ENCODE measurements around the gene SPEM1. TPM values are rescaled to one million over a fixed set of nuclear protein-coding genes. Genes with fewer than 3 reads are reported as not detected.

Gene SPEM1
- polyA plus RNA-seq, 1 donor, result not detected

DNA sequence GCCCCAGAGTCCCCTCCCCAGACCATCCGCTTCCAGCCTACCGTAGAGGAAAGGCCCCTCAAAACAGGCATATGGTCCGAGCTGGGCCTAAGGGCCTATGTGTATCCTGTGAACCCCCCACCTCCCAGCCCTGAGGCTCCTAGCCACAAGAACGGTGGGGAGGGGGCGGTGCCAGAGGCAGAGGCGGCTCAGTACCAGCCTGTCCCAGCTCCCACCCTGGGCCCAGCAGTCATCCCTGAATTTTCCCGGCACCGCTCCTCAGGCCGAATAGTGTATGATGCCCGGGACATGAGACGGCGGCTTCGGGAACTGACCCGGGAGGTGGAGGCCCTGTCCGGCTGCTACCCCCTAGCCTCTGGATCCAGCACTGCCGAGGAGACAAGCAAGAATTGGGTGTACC, 1.1 kb downstream of the SPEM1 start:
- no peak overlapping the region for H3K27ac ChIP-seq (ENCODE audit: low read length)
- no CpG with 5 or more reads among the region's 16 CpGs for WGBS (ENCODE audit: insufficient coverage, low lambda C conversion rate)
- no peaks in the 10 kb centered on the region for H3K27me3 ChIP-seq (ENCODE audit: control insufficient read depth, insufficient read depth, low read length)
- no peak for DNase-seq
- no peak overlapping the region for H3K4me3 ChIP-seq (ENCODE audit: low read length)
- H3K4me1 ChIP-seq (ENCODE audit: control insufficient read depth, insufficient read depth, low read length), result no peaks in the 10 kb centered on the region
- peaks cover 2% of the 10 kb centered on the region for H3K9me3 ChIP-seq (ENCODE audit: control insufficient read depth, low read depth, low read length)
- no peaks in the 10 kb centered on the region for H3K36me3 ChIP-seq (ENCODE audit: control insufficient read depth, insufficient read depth, low read length)

DNA sequence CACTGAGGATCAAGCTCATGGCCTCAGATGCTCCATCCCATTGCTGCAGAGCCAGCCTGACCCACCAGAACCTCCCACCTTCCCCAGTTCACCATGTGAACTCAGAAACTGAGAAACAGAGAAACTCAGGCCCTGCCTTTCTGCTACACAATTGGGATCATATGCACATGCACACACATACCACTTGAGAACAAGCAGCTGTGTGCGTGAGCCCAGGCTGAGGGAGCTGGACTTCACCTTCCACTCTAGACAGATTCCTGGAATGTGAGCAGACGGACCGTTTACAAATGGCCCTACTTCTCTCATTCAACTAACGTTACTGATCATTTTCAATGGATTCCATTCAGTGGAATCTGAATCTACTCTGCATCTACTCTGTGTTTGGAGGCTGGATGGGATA, 3.6 kb downstream of the SPEM1 start:
- H3K4me3 ChIP-seq (ENCODE audit: low read length), result no peak overlapping the region
- H3K27ac ChIP-seq (ENCODE audit: low read length), result no peak overlapping the region
- no peaks in the 10 kb centered on the region for H3K4me1 ChIP-seq (ENCODE audit: control insufficient read depth, insufficient read depth, low read length)
- no peak for DNase-seq
- peaks cover 2% of the 10 kb centered on the region for H3K9me3 ChIP-seq (ENCODE audit: control insufficient read depth, low read depth, low read length)
- no CpG with 5 or more reads among the region's 4 CpGs for WGBS (ENCODE audit: insufficient coverage, low lambda C conversion rate)
- H3K36me3 ChIP-seq (ENCODE audit: control insufficient read depth, insufficient read depth, low read length), result no peaks in the 10 kb centered on the region
- H3K27me3 ChIP-seq (ENCODE audit: control insufficient read depth, insufficient read depth, low read length), result no peaks in the 10 kb centered on the region

DNA sequence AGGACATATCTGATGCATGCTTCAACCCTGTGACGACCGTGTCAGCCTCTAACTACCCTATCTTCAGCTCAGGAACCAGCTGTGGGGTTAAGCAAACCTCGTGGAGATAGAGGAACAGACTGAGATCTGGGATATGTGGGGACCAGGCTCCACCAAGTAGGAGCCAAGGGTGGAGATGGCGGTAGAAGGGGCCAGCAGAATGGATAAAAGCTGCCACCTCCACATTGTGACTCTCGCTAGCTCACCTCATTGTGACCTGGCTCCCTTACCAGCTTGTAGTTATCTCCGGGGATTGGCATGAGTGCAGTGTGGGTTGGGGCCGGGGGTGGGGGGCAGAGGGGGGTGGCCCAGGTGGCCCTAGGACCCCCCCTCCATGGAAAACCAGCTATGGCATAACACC, 5.2 kb downstream of the SPEM1 start, which contains the start of gene SPEM2:
Gene SPEM2 (plus strand): TSS at position 301 of the 400 bp plus-strand sequence. CDS start 73 bp downstream, at position 374.
- H3K9me3 ChIP-seq (ENCODE audit: control insufficient read depth, low read depth, low read length), result peaks cover 2% of the 10 kb centered on the region
- WGBS (ENCODE audit: insufficient coverage, low lambda C conversion rate), result no CpG with 5 or more reads among the region's 7 CpGs
- no peak for DNase-seq
- H3K27me3 ChIP-seq (ENCODE audit: control insufficient read depth, insufficient read depth, low read length), result no peaks in the 10 kb centered on the region
- no peak within 1 kb of the TSS for H3K4me3 ChIP-seq (ENCODE audit: low read length)
- no peaks in the 10 kb centered on the region for H3K4me1 ChIP-seq (ENCODE audit: control insufficient read depth, insufficient read depth, low read length)
- H3K36me3 ChIP-seq (ENCODE audit: control insufficient read depth, insufficient read depth, low read length), result no peaks in the 10 kb centered on the region
- H3K27ac ChIP-seq (ENCODE audit: low read length), result no peak within 1 kb of the TSS

DNA sequence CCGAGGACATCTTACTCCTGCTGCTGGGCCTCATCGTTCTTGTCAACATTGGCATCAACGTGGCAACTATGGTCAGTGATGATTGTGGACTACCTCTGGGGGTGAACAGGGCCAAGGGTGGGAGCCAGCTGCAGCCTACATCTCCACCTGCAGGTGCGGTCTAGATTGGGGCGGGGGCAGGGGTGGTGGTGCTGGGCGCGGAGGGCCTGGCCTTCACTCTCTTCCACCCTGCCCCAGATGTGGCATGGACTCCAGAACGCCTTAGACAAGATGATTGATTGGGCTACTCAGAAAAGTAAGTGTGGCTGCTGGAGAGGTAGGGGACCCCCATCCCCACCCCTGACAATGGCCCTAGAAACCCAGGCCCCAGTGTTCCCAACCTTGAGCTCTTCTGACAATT, 5.6 kb downstream of the SPEM1 start:
- no peaks in the 10 kb centered on the region for H3K27me3 ChIP-seq (ENCODE audit: control insufficient read depth, insufficient read depth, low read length)
- H3K4me3 ChIP-seq (ENCODE audit: low read length), result no peak overlapping the region
- no peak for DNase-seq
- no CpG with 5 or more reads among the region's 8 CpGs for WGBS (ENCODE audit: insufficient coverage, low lambda C conversion rate)
- no peak overlapping the region for H3K27ac ChIP-seq (ENCODE audit: low read length)
- no peaks in the 10 kb centered on the region for H3K4me1 ChIP-seq (ENCODE audit: control insufficient read depth, insufficient read depth, low read length)
- H3K36me3 ChIP-seq (ENCODE audit: control insufficient read depth, insufficient read depth, low read length), result no peaks in the 10 kb centered on the region
- peaks cover 2% of the 10 kb centered on the region for H3K9me3 ChIP-seq (ENCODE audit: control insufficient read depth, low read depth, low read length)

DNA sequence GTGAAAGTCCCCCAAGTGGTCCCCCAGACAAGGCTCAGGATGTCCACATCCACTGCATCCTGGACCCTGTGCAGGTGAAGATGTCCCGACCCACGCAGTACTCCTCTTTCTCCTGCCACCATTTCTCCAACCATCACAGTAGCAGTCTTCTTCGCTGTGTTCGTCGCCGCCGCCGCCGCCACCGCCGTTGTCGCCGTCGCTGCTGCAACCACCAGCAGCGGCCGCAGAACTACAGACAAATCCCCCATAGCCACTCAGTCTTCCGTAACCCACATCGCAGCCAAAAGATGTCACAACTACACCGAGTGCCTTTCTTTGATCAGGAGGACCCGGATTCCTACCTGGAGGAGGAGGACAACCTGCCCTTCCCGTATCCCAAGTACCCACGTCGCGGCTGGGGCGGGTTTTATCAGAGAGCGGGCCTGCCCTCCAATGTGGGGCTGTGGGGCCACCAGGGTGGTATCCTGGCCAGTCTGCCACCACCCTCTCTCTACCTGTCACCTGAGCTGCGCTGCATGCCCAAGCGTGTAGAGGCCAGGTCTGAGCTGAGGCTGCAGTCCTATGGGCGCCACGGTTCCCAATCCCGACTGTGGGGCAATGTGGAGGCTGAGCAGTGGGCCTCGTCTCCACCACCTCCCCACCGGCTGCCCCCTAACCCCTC, 6.2 kb downstream of the SPEM1 start:
- Histone ChIP-seq H3K4me1 (ENCODE audit: control insufficient read depth, insufficient read depth, low read length) (no peaks in the 10 kb centered on the region), H3K27ac (ENCODE audit: low read length) (no peak overlapping the region), H3K36me3 (ENCODE audit: control insufficient read depth, insufficient read depth, low read length) (no peaks in the 10 kb centered on the region), H3K4me3 (ENCODE audit: low read length) (no peak overlapping the region), H3K27me3 (ENCODE audit: control insufficient read depth, insufficient read depth, low read length) (no peaks in the 10 kb centered on the region), H3K9me3 (ENCODE audit: control insufficient read depth, low read depth, low read length) (no peaks in the 10 kb centered on the region)
- DNase-seq, result no peak
- 96% methylated on average over 10 of the region's 33 CpGs for WGBS (ENCODE audit: insufficient coverage, low lambda C conversion rate)

DNA sequence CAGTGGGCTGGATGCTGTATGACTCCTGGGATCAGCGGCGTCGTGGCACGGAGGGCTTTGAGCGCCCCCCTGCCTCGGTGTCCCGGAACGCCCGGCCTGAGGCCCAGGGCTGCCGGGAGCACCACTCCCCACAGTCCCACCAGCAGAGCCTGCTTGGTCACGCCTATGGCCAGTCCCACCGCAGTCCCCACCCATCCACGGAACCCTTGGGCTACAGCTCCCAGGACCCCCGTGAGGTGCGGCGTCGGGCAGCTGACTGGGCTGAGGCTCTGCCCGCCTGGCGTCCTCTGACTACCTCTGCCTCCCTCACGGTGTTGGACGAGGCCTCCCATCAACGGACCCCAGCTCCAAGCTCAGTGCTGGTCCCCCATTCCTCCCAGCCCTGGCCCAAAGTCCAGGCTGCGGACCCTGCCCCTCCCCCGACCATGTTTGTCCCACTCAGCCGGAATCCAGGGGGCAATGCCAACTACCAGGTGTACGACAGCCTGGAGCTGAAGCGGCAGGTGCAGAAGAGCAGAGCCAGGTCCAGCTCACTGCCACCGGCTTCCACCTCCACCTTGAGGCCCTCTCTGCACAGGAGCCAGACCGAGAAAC, 6.9 kb downstream of the SPEM1 start:
- WGBS (ENCODE audit: insufficient coverage, low lambda C conversion rate), result no CpG with 5 or more reads among the region's 29 CpGs
- Histone ChIP-seq H3K9me3 (ENCODE audit: control insufficient read depth, low read depth, low read length) (no peaks in the 10 kb centered on the region), H3K4me3 (ENCODE audit: low read length) (no peak overlapping the region), H3K4me1 (ENCODE audit: control insufficient read depth, insufficient read depth, low read length) (no peaks in the 10 kb centered on the region), H3K27me3 (ENCODE audit: control insufficient read depth, insufficient read depth, low read length) (no peaks in the 10 kb centered on the region), H3K36me3 (ENCODE audit: control insufficient read depth, insufficient read depth, low read length) (no peaks in the 10 kb centered on the region), H3K27ac (ENCODE audit: low read length) (no peak overlapping the region)
- DNase-seq, result no peak

DNA sequence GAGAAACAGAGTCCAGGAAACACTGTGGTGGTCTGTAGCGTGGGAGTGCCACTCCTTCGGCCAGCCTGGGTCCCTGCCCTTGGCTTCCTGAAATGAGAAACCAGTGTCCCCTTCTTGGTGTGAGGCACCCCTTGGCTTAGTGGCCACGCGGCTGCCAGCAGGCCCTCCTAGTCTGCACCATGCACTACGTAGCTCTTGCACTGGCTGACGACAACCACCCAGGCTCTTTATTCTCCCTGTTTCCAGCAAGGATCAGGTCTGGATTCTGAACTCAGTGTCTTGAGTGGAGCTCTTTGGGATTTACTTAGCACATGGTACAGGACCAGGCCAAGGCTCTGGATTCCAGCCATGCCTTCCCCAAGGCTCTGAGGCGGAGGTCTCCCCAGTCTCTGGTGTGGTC, 7.4 kb downstream of the SPEM1 start:
- DNase-seq, result no peak
- no peak overlapping the region for H3K27ac ChIP-seq (ENCODE audit: low read length)
- H3K9me3 ChIP-seq (ENCODE audit: control insufficient read depth, low read depth, low read length), result no peaks in the 10 kb centered on the region
- H3K27me3 ChIP-seq (ENCODE audit: control insufficient read depth, insufficient read depth, low read length), result no peaks in the 10 kb centered on the region
- WGBS (ENCODE audit: insufficient coverage, low lambda C conversion rate), result no CpG with 5 or more reads among the region's 7 CpGs
- no peak overlapping the region for H3K4me3 ChIP-seq (ENCODE audit: low read length)
- H3K36me3 ChIP-seq (ENCODE audit: control insufficient read depth, insufficient read depth, low read length), result no peaks in the 10 kb centered on the region
- H3K4me1 ChIP-seq (ENCODE audit: control insufficient read depth, insufficient read depth, low read length), result no peaks in the 10 kb centered on the region

DNA sequence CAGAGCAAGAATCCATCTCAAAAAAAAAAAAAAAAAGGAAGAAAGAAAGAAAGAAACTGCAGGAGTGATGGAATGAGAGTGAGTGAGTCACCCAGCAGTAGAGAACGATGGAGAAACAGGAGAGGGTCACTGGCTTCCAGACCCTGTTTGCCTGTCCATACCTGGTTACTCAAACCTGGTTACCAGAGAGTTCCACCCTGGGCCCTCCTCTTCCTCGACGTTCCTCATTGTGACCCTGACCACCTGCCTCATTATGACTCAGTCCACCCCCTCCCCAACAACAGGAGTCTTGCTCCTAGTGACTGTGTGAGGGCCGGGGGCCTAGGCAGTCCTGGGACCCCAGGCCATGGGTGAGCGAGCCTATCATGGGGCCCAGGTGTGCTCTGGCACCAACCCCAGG, 8.4 kb downstream of the SPEM1 start, which contains the start of gene SPEM3:
Gene SPEM3 (plus strand): TSS at position 301 of the 400 bp plus-strand sequence. CDS start 46 bp downstream, at position 347.
- no peak for DNase-seq
- Histone ChIP-seq H3K4me1 (ENCODE audit: control insufficient read depth, insufficient read depth, low read length) (no peaks in the 10 kb centered on the region), H3K27ac (ENCODE audit: low read length) (no peak within 1 kb of the TSS), H3K27me3 (ENCODE audit: control insufficient read depth, insufficient read depth, low read length) (no peaks in the 10 kb centered on the region), H3K9me3 (ENCODE audit: control insufficient read depth, low read depth, low read length) (no peaks in the 10 kb centered on the region), H3K36me3 (ENCODE audit: control insufficient read depth, insufficient read depth, low read length) (no peaks in the 10 kb centered on the region), H3K4me3 (ENCODE audit: low read length) (no peak within 1 kb of the TSS)
- no CpG with 5 or more reads among the region's 5 CpGs for WGBS (ENCODE audit: insufficient coverage, low lambda C conversion rate)

DNA sequence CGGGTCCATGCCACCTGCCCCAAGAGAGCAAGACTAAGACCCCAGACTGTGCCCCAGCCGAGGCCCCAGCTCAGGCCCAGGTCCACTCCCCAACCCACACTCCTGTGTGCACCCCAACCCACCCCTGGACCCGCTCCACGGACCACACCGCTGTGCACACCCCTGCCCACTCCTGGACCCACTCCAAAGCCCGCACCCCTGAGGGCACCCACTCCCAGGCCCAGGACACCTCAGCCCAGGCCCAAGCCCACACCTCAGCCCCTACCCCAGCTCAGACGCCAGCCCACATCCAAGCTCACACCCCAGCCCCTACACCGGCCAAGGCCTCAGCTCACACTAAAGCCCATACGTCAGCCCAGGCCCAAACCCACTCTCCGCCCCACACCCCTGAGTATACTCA, 9.6 kb downstream of the SPEM1 start:
- Histone ChIP-seq H3K4me1 (ENCODE audit: control insufficient read depth, insufficient read depth, low read length) (no peaks in the 10 kb centered on the region), H3K4me3 (ENCODE audit: low read length) (no peak overlapping the region), H3K27ac (ENCODE audit: low read length) (no peak overlapping the region), H3K9me3 (ENCODE audit: control insufficient read depth, low read depth, low read length) (no peaks in the 10 kb centered on the region), H3K36me3 (ENCODE audit: control insufficient read depth, insufficient read depth, low read length) (no peaks in the 10 kb centered on the region), H3K27me3 (ENCODE audit: control insufficient read depth, insufficient read depth, low read length) (no peaks in the 10 kb centered on the region)
- no peak for DNase-seq
- WGBS (ENCODE audit: insufficient coverage, low lambda C conversion rate), result no CpG with 5 or more reads among the region's 10 CpGs

DNA sequence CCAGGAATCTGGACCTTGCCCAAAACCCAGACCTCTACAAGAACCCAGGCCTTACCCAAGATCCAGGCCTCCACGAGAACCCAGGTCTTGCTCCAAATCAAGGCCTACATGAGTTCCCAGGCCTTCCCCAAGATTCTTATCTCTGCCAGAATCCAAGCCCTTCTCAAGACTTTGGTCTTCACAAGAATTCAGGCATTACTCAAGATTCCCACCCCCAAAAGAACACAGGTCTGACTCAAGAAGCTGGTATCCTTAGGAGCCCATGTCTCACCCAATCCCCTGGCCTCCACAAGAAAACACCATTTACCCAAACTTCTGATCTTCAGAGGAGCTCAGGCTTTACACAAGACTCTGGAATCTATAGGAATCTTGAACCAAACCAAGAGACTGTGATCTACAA, 11.1 kb downstream of the SPEM1 start:
- WGBS (ENCODE audit: insufficient coverage, low lambda C conversion rate), result 40% methylated on average over 1 of the region's 1 CpG
- Histone ChIP-seq H3K27ac (ENCODE audit: low read length) (no peak overlapping the region), H3K27me3 (ENCODE audit: control insufficient read depth, insufficient read depth, low read length) (peaks cover 7% of the 10 kb centered on the region), H3K36me3 (ENCODE audit: control insufficient read depth, insufficient read depth, low read length) (no peaks in the 10 kb centered on the region), H3K4me3 (ENCODE audit: low read length) (no peak overlapping the region), H3K4me1 (ENCODE audit: control insufficient read depth, insufficient read depth, low read length) (peaks cover 3% of the 10 kb centered on the region), H3K9me3 (ENCODE audit: control insufficient read depth, low read depth, low read length) (no peaks in the 10 kb centered on the region)
- no peak for DNase-seq

DNA sequence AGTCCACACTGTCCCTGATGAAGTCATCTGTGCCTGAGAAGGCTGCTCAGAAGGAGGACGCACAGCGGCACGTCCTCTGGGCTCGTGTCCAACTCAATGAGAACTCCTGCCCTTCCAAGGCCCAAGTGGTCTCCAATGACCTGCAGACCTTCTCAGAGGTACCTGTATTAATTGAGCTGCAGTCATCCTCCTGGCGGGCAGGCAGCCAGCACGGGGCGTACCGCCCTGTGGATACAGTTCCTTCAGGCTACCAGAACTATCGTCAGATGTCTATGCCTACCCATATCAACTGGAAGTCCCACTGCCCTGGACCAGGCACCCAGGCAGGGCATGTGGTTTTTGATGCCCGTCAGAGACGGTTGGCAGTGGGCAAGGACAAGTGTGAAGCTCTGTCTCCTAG, 12.2 kb downstream of the SPEM1 start:
- no CpG with 5 or more reads among the region's 11 CpGs for WGBS (ENCODE audit: insufficient coverage, low lambda C conversion rate)
- H3K4me3 ChIP-seq (ENCODE audit: low read length), result no peak overlapping the region
- no peak for DNase-seq
- H3K9me3 ChIP-seq (ENCODE audit: control insufficient read depth, low read depth, low read length), result no peaks in the 10 kb centered on the region
- H3K27ac ChIP-seq (ENCODE audit: low read length), result no peak overlapping the region
- peaks cover 11% of the 10 kb centered on the region for H3K27me3 ChIP-seq (ENCODE audit: control insufficient read depth, insufficient read depth, low read length)
- peaks cover 10% of the 10 kb centered on the region for H3K4me1 ChIP-seq (ENCODE audit: control insufficient read depth, insufficient read depth, low read length)
- no peaks in the 10 kb centered on the region for H3K36me3 ChIP-seq (ENCODE audit: control insufficient read depth, insufficient read depth, low read length)

Data from large intestine (tissue), 3 donors.